Karpas-422 (cell line): ENCODE data around the gene PRKAR1A. TPM values are rescaled to one million over a fixed set of nuclear protein-coding genes. Genes with fewer than 3 reads are reported as not detected.

Experiments used
- DNase-seq: peaks from one replicate; pipeline ENCODE4 v3.0.0-alpha.2; 2015
- H2AFZ ChIP-seq: fragments of 200-600 bp; sonication (generic); 2 replicates; pipeline ENCODE4 v1.6.1; 2014; ENCODE audit warnings: antibody characterized with exemption, low read length, mixed read lengths
- H3K27ac ChIP-seq: fragments of 200-600 bp; sonication (generic); 2 replicates; pipeline ENCODE4 v1.5.1; 2014; ENCODE audit warnings: mild to moderate bottlenecking, low read length, moderate library complexity
- H3K27me3 ChIP-seq: fragments of 200-600 bp; sonication (generic); 2 replicates; pipeline ENCODE4 v1.6.1; 2014; ENCODE audit warnings: low read length, mixed read lengths
- H3K36me3 ChIP-seq: fragments of 200-600 bp; sonication (generic); 2 replicates; pipeline ENCODE4 v1.6.1; 2014; ENCODE audit warnings: low read length, mixed read lengths; ENCODE audit not compliant: insufficient read depth
- H3K4me1 ChIP-seq: fragments of 200-600 bp; sonication (generic); 2 replicates; pipeline ENCODE4 v1.6.1; 2014; ENCODE audit warnings: mild to moderate bottlenecking, low read length, mixed read lengths
- H3K4me2 ChIP-seq: fragments of 200-600 bp; sonication (generic); 2 replicates; pipeline ENCODE4 v1.6.1; 2014; ENCODE audit warnings: low read length, low read depth, mild to moderate bottlenecking; ENCODE audit not compliant: poor library complexity, severe bottlenecking
- H3K4me3 ChIP-seq: fragments of 200-600 bp; sonication (generic); 2 replicates; pipeline ENCODE4 v1.5.1; 2014; ENCODE audit warnings: mild to moderate bottlenecking, antibody characterized with exemption, low read length, mixed read lengths
- H3K79me2 ChIP-seq: fragments of 200-600 bp; sonication (generic); 2 replicates; pipeline ENCODE4 v1.6.1; 2014; ENCODE audit warnings: mild to moderate bottlenecking, low read length, mixed read lengths
- H3K9ac ChIP-seq: fragments of 200-600 bp; sonication (generic); 2 replicates; pipeline ENCODE4 v1.6.0; 2014; ENCODE audit warnings: low read length
- H3K9me2 ChIP-seq: fragments of 200-600 bp; sonication (generic), shearing (Covaris generic); replicated peaks from 2 replicates; pipeline ENCODE4 v1.6.0; 2014; ENCODE audit warnings: mild to moderate bottlenecking, low read length, moderate library complexity; ENCODE audit not compliant: insufficient read depth
- H3K9me3 ChIP-seq: fragments of 300-700, 200-600 bp; sonication (generic); 2 replicates; pipeline ENCODE4 v1.6.1; 2014; ENCODE audit warnings: low read length, mixed read lengths
- H4K20me1 ChIP-seq: fragments of 200-600 bp; sonication (generic); 2 replicates; pipeline ENCODE4 v1.6.1; 2014; ENCODE audit warnings: mild to moderate bottlenecking, antibody characterized with exemption, low read length, low read depth; ENCODE audit not compliant: insufficient read depth
- total RNA-seq: library from RNA; depleted of rRNA; stranded (reverse); fragments of >200 nt; shearing (Covaris generic); gene quantifications from 2 replicates; pipeline ENCODE4 v1.2.3, GENCODE V29; 2014; ENCODE audit warnings: low replicate concordance

PRKAR1A gene
- total RNA-seq, 1 experiment from 2014 or later, result 201 TPM

GRCh38 chr17:68591583-68591982 is 79.4 kb downstream of the PRKAR1A start:
- H3K27ac ChIP-seq, result no peak overlapping the region
- no peaks in the 10 kb centered on the region for H4K20me1 ChIP-seq
- no peak overlapping the region for H2AFZ ChIP-seq
- H3K9ac ChIP-seq, result no peak overlapping the region
- no peaks in the 10 kb centered on the region for H3K79me2 ChIP-seq
- H3K4me2 ChIP-seq, result no peak overlapping the region
- H3K27me3 ChIP-seq, result 0 out of 2 replicates have a peak, but pooled peaks cover 3% of the 10 kb centered on the region
- no peak overlapping the region for H3K4me3 ChIP-seq
- no peaks in the 10 kb centered on the region for H3K9me2 ChIP-seq
- DNase-seq, result no peak
- H3K36me3 ChIP-seq, result no peaks in the 10 kb centered on the region; the same call in 1 of the 2 replicates
- no peaks in the 10 kb centered on the region for H3K9me3 ChIP-seq
- H3K4me1 ChIP-seq, result peaks cover 4% of the 10 kb centered on the region

- Histone ChIP-seq H3K9me2 (no peaks in the 10 kb centered on the region), H4K20me1 (no peaks in the 10 kb centered on the region), H3K4me3 (no peak overlapping the region), H3K4me2 (no peak overlapping the region), H3K36me3 (no peaks in the 10 kb centered on the region; the same call in 1 of the 2 replicates), H3K79me2 (no peaks in the 10 kb centered on the region), H3K27me3 (0 out of 2 replicates have a peak, but pooled peaks cover 3% of the 10 kb centered on the region), H3K27ac (no peak overlapping the region), H3K9ac (no peak overlapping the region), H2AFZ (no peak overlapping the region), H3K9me3 (no peaks in the 10 kb centered on the region), H3K4me1 (peaks cover 4% of the 10 kb centered on the region)
- no peak for DNase-seq
Measured at GRCh38 chr17:68592009-68592408, 79.8 kb downstream of the PRKAR1A start.

GRCh38 chr17:68592682-68593641 is 80.7 kb downstream of the PRKAR1A start:
- Histone ChIP-seq H2AFZ (no peak overlapping the region), H3K9me2 (no peaks in the 10 kb centered on the region), H3K9ac (no peak overlapping the region), H3K27ac (no peak overlapping the region), H3K36me3 (no peaks in the 10 kb centered on the region; the same call in 1 of the 2 replicates), H4K20me1 (no peaks in the 10 kb centered on the region), H3K4me3 (no peak overlapping the region), H3K79me2 (no peaks in the 10 kb centered on the region), H3K9me3 (no peaks in the 10 kb centered on the region), H3K4me2 (no peak overlapping the region), H3K27me3 (0 out of 2 replicates have a peak, but pooled peaks cover 3% of the 10 kb centered on the region), H3K4me1 (peaks cover 4% of the 10 kb centered on the region)
- no peak for DNase-seq

GRCh38 chr17:68594552-68594951 is 82.3 kb downstream of the PRKAR1A start:
- Histone ChIP-seq H2AFZ (no peak overlapping the region), H3K4me1 (peaks cover 4% of the 10 kb centered on the region), H3K4me2 (no peak overlapping the region), H3K36me3 (no peaks in the 10 kb centered on the region), H3K79me2 (no peaks in the 10 kb centered on the region), H3K9ac (no peak overlapping the region), H3K9me2 (no peaks in the 10 kb centered on the region), H3K9me3 (no peaks in the 10 kb centered on the region), H3K4me3 (no peak overlapping the region), H4K20me1 (no peaks in the 10 kb centered on the region), H3K27ac (no peak overlapping the region), H3K27me3 (0 out of 2 replicates have a peak, but pooled peaks cover 3% of the 10 kb centered on the region)
- DNase-seq, result no peak

- H3K9me3 ChIP-seq, result no peaks in the 10 kb centered on the region
- DNase-seq, result no peak
- no peak overlapping the region for H2AFZ ChIP-seq
- H3K9me2 ChIP-seq, result no peaks in the 10 kb centered on the region
- H3K4me3 ChIP-seq, result no peak overlapping the region
- 0 out of 2 replicates have a peak, but pooled peaks cover 3% of the 10 kb centered on the region for H3K27me3 ChIP-seq
- no peak overlapping the region for H3K9ac ChIP-seq
- H3K79me2 ChIP-seq, result no peaks in the 10 kb centered on the region
- peaks cover 4% of the 10 kb centered on the region for H3K4me1 ChIP-seq
- no peaks in the 10 kb centered on the region for H3K36me3 ChIP-seq
- no peak overlapping the region for H3K27ac ChIP-seq
- no peaks in the 10 kb centered on the region for H4K20me1 ChIP-seq
- no peak overlapping the region for H3K4me2 ChIP-seq
Measured at GRCh38 chr17:68595496-68595895, 83.3 kb downstream of the PRKAR1A start.

- Histone ChIP-seq H4K20me1 (no peaks in the 10 kb centered on the region), H3K27ac (no peak overlapping the region), H3K4me2 (no peak overlapping the region), H3K79me2 (no peaks in the 10 kb centered on the region), H3K27me3 (0 out of 2 replicates have a peak, but pooled peaks cover 3% of the 10 kb centered on the region), H3K36me3 (no peaks in the 10 kb centered on the region), H3K4me3 (no peak overlapping the region), H3K9me3 (no peaks in the 10 kb centered on the region), H2AFZ (no peak overlapping the region), H3K9me2 (no peaks in the 10 kb centered on the region), H3K4me1 (peaks cover 4% of the 10 kb centered on the region), H3K9ac (no peak overlapping the region)
- no peak for DNase-seq
Measured at GRCh38 chr17:68595986-68596385, 83.8 kb downstream of the PRKAR1A start.

- no peak overlapping the region for H3K4me2 ChIP-seq
- no peaks in the 10 kb centered on the region for H3K9me2 ChIP-seq
- H2AFZ ChIP-seq, result no peak overlapping the region
- H3K27me3 ChIP-seq, result 0 out of 2 replicates have a peak, but pooled peaks cover 3% of the 10 kb centered on the region
- no peaks in the 10 kb centered on the region for H3K36me3 ChIP-seq
- no peaks in the 10 kb centered on the region for H3K9me3 ChIP-seq
- H3K4me3 ChIP-seq, result no peak overlapping the region
- H3K27ac ChIP-seq, result no peak overlapping the region
- no peaks in the 10 kb centered on the region for H3K79me2 ChIP-seq
- H4K20me1 ChIP-seq, result no peaks in the 10 kb centered on the region
- H3K4me1 ChIP-seq, result peaks cover 4% of the 10 kb centered on the region
- no peak overlapping the region for H3K9ac ChIP-seq
- no peak for DNase-seq
Measured at GRCh38 chr17:68596411-68596945, 84.2 kb downstream of the PRKAR1A start.

- Histone ChIP-seq H3K9ac (no peak overlapping the region), H3K9me2 (no peaks in the 10 kb centered on the region), H3K9me3 (no peaks in the 10 kb centered on the region), H3K4me2 (no peak overlapping the region), H4K20me1 (no peaks in the 10 kb centered on the region), H3K4me3 (no peak overlapping the region), H3K36me3 (no peaks in the 10 kb centered on the region), H2AFZ (no peak overlapping the region), H3K27ac (no peak overlapping the region), H3K27me3 (0 out of 2 replicates have a peak, but pooled peaks cover 3% of the 10 kb centered on the region), H3K79me2 (no peaks in the 10 kb centered on the region), H3K4me1 (peaks cover 4% of the 10 kb centered on the region)
- no peak for DNase-seq
Measured at GRCh38 chr17:68598074-68598473, 85.8 kb downstream of the PRKAR1A start.
